K562 (cell line): ENCODE results near the gene PCID2.

Source experiments
- BRCA1 ChIP-seq, 2 experiments: fragments of 450-650 bp in 1 of 2; sonication (generic) in 1 of 2; formaldehyde crosslinking in 1 of 2; IDR thresholded peaks; 2 replicates each; pipeline versions ENCODE4 v1.5.0 to v1.6.1; 2017 to 2020; ENCODE audit warnings: mild to moderate bottlenecking in 1 of 2, missing genetic modification reagents in 1 of 2
- CC2D1A ChIP-seq: fragments of 450-650 bp; IDR thresholded peaks from 2 replicates; pipeline ENCODE4 v1.6.1; 2017; ENCODE audit warnings: mild to moderate bottlenecking
- FOSL1 ChIP-seq: fragments of 200-800 bp; sonication (Bioruptor generic); conservative IDR thresholded peaks from 2 replicates; pipeline ENCODE4 v1.6.1; 2016; ENCODE audit warnings: missing genetic modification characterization, missing compliant biosample characterization
- HDAC8 ChIP-seq: fragments of 450-650 bp; IDR thresholded peaks from 2 replicates; pipeline ENCODE4 v1.6.1; 2016; ENCODE audit warnings: mild to moderate bottlenecking, missing genetic modification characterization, moderate library complexity, missing compliant biosample characterization
- MCM7 ChIP-seq, 2 experiments: fragments of 450-650 bp; IDR thresholded peaks; 2 replicates each; pipeline ENCODE4 v1.6.1; 2016 to 2018
- POLR2AphosphoS5 ChIP-seq: IDR thresholded peaks from 2 replicates; pipeline ENCODE4 v1.6.1; 2011; ENCODE audit warnings: mild to moderate bottlenecking, low read depth, low read length, moderate library complexity; ENCODE audit not compliant: control insufficient read depth, insufficient read depth
- TGIF2 ChIP-seq: sonication (generic); formaldehyde crosslinking; IDR thresholded peaks from 2 replicates; pipeline ENCODE4 v1.8.1; 2022; ENCODE audit warnings: mild to moderate bottlenecking, missing genetic modification reagents, moderate library complexity
- USF1 ChIP-seq: sonication (generic); formaldehyde crosslinking; IDR thresholded peaks from 2 replicates; pipeline ENCODE4 v1.9.0; 2022; ENCODE audit warnings: mild to moderate bottlenecking, missing genetic modification reagents
- ZFP36 ChIP-seq: fragments of 150-350 bp; IDR thresholded peaks from 2 replicates; pipeline ENCODE4 v1.6.1; 2018; ENCODE audit warnings: low read length, low read depth; ENCODE audit not compliant: partially characterized antibody
- ZFX ChIP-seq: sonication (generic); formaldehyde crosslinking; IDR thresholded peaks from 2 replicates; pipeline ENCODE4 v1.8.0; 2022; ENCODE audit warnings: mild to moderate bottlenecking, missing genetic modification reagents, moderate library complexity
- ZKSCAN1 ChIP-seq: fragments of 150-350 bp; IDR thresholded peaks from 2 replicates; pipeline ENCODE4 v1.6.1; 2016; ENCODE audit warnings: low read depth, low read length
- ZSCAN29 ChIP-seq: fragments of 450-650 bp; IDR thresholded peaks from 2 replicates; pipeline ENCODE4 v1.6.1; 2017
- TF ChIP-seq, protein P1 (sequence below), 3 experiments: IDR thresholded peaks in 2 of 3; conservative IDR thresholded peaks in 1 of 3; 2 replicates each; pipeline ENCODE4 v1.5.1; 2011 to 2012; ENCODE audit warnings: low read length in 3 of 3, mild to moderate bottlenecking in 3 of 3, control low read depth in 2 of 3, improper control_type of control experiment in 1 of 3, inconsistent platforms in 1 of 3, low read depth in 1 of 3, mixed read lengths in 1 of 3, moderate library complexity in 1 of 3; ENCODE audit not compliant: insufficient read depth in 2 of 3

GRCh38 chr13:113145496-113145895, 63.0 kb downstream of the PCID2 start:
- TF ChIP-seq BRCA1 (IDR thresholded peaks at IDR 0.05): no peak
- no peak for TF ChIP-seq BRCA1 (CRISPR knock-in tag; IDR thresholded peaks at IDR 0.05)
- no peak for TF ChIP-seq HDAC8 (tag)
- TF ChIP-seq TGIF2 (CRISPR knock-in tag): no peak
- TF ChIP-seq USF1 (CRISPR knock-in tag): no peak
- TF ChIP-seq, protein P1, sequence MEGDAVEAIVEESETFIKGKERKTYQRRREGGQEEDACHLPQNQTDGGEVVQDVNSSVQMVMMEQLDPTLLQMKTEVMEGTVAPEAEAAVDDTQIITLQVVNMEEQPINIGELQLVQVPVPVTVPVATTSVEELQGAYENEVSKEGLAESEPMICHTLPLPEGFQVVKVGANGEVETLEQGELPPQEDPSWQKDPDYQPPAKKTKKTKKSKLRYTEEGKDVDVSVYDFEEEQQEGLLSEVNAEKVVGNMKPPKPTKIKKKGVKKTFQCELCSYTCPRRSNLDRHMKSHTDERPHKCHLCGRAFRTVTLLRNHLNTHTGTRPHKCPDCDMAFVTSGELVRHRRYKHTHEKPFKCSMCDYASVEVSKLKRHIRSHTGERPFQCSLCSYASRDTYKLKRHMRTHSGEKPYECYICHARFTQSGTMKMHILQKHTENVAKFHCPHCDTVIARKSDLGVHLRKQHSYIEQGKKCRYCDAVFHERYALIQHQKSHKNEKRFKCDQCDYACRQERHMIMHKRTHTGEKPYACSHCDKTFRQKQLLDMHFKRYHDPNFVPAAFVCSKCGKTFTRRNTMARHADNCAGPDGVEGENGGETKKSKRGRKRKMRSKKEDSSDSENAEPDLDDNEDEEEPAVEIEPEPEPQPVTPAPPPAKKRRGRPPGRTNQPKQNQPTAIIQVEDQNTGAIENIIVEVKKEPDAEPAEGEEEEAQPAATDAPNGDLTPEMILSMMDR (IDR thresholded peaks at IDR 0.05 in 2 of 3, conservative IDR thresholded peaks at IDR 0.05 in 1 of 3; ENCODE audit: insufficient read depth in 2 of 3, low read depth in 1 of 3, low read length in 3 of 3): no peak
- TF ChIP-seq ZFX (CRISPR knock-in tag): no peak
- TF ChIP-seq CC2D1A: no peak
- TF ChIP-seq POLR2AphosphoS5: no peak
- no peak for TF ChIP-seq ZSCAN29
- no peak for TF ChIP-seq ZFP36
- no peak for TF ChIP-seq MCM7 (IDR thresholded peaks at IDR 0.05)
- TF ChIP-seq FOSL1 (tag): no peak
- TF ChIP-seq ZKSCAN1: no peak
